Smooth muscle cell (in vitro differentiated cells): ENCODE results near the gene OTP. TPM values are rescaled to one million over a fixed set of nuclear protein-coding genes. Genes with fewer than 3 reads are reported as not detected.
A peak's percentile ranks its signal among the peaks of the same experiment; 100 is the strongest.

Source experiments
- DNase-seq: peaks from one replicate; lab custom pipeline; 2025; ENCODE audit not compliant: unreplicated experiment; lab: John Stamatoyannopoulos, UW
- H2AFZ ChIP-seq: fragments of 200-600 bp; sonication (generic); 2 replicates; pipeline ENCODE4 v1.6.0; 2016; ENCODE audit warnings: antibody characterized with exemption, low read depth, mild to moderate bottlenecking
- H3F3A ChIP-seq: fragments of 200-600 bp; sonication (generic); 2 replicates; pipeline ENCODE4 v1.6.0; 2017; ENCODE audit warnings: antibody characterized with exemption, low read depth
- H3K27ac ChIP-seq: fragments of 200-600 bp; sonication (generic); 2 replicates; pipeline ENCODE4 v1.5.1; 2016; ENCODE audit warnings: low read depth, mild to moderate bottlenecking
- H3K27me3 ChIP-seq: fragments of 200-600 bp; sonication (generic); 2 replicates; pipeline ENCODE4 v1.6.1; 2016; ENCODE audit warnings: low read depth, mild to moderate bottlenecking
- H3K36me3 ChIP-seq: fragments of 200-600 bp; sonication (generic); 2 replicates; pipeline ENCODE4 v1.5.1; 2016; ENCODE audit warnings: low read depth
- H3K4me1 ChIP-seq: fragments of 200-600 bp; sonication (generic); 2 replicates; pipeline ENCODE4 v1.5.1; 2016; ENCODE audit warnings: low read depth
- H3K4me2 ChIP-seq: fragments of 200-600 bp; sonication (generic); 2 replicates; pipeline ENCODE4 v1.6.0; 2016; ENCODE audit warnings: mild to moderate bottlenecking
- H3K4me3 ChIP-seq: fragments of 200-600 bp; sonication (generic); 2 replicates; pipeline ENCODE4 v1.5.1; 2016; ENCODE audit warnings: mild to moderate bottlenecking
- H3K79me2 ChIP-seq: fragments of 200-600 bp; sonication (generic); 2 replicates; pipeline ENCODE4 v1.6.0; 2016; ENCODE audit warnings: low read depth, mild to moderate bottlenecking
- H3K9ac ChIP-seq: fragments of 200-600 bp; sonication (generic); 2 replicates; pipeline ENCODE4 v1.6.0; 2016; ENCODE audit warnings: low read depth
- H3K9me3 ChIP-seq: fragments of 200-600 bp; sonication (generic); replicated peaks from 2 replicates; pipeline ENCODE4 v1.5.1; 2016; ENCODE audit warnings: low read depth
- H4K20me1 ChIP-seq: fragments of 200-600 bp; sonication (generic); 2 replicates; pipeline ENCODE4 v1.6.0; 2016; ENCODE audit warnings: low read depth
- WGBS: methylation state at CpG from one replicate; pipeline ENCODE4 v1.1.7; 2016; ENCODE audit warnings: low lambda C conversion rate; 5-methylcytosine and 5-hydroxymethylcytosine counted together
- polyA plus RNA-seq: library from polyadenylated mRNA; unstranded; fragments of >200 nt; fragmentation: Nextera tagmentation; extraction: Ambion mirVana; gene quantifications from 2 replicates; pipeline ENCODE4 v1.2.1, GENCODE V29; 2016
- total RNA-seq: library from RNA; depleted of rRNA; stranded (reverse); fragments of >200 nt; gene quantifications from 2 replicates; pipeline ENCODE4 v1.2.3, GENCODE V29; 2014
- TF ChIP-seq, protein P1 (sequence below): fragments of 200-600 bp; sonication (generic); IDR thresholded peaks from 2 replicates; pipeline ENCODE4 v1.5.1; 2017; ENCODE audit warnings: borderline replicate concordance, mild to moderate bottlenecking, antibody characterized with exemption; ENCODE audit not compliant: insufficient read depth, poor library complexity, severe bottlenecking

Gene OTP
- total RNA-seq (not detected in 2 replicates), polyA plus RNA-seq (not detected in 2 replicates)

DNA sequence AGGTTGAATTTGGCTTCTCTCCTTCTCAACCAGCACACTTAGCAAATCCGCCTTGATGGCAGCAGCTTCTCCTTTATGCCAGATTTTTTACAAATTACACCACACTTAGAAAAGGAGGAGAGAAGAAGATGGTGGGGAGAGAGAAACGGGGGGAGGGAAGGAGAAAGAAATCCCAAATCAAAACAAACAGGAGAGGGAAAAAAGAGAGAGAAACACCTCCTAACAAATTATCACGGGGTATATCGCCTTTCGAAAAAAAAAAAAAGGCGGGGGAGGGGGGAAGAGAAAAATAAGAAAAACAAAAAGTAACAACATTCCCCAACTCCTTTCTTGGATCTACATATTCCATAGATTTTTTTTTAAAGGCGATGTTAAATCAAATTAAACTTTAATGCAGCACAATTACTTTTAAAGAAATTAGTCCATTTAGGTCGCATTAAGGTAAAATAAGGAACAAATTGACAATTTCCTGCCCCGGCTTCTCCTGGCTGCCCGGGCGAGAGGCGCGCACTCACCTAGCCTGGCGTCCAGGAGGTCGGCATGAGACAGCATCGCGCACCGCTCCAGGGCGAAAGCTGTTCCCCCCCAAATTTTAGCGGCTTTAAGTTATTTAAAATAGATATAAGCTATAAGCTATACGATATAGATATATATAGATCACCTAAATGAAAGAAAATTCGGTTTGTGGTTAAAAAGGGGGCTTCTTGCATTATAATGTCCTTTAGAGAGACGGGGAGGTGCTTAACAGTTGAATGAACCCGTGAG is at the start of gene OTP:
Gene OTP, minus strand, starts transcription at position 716 of the 765 bp plus-strand sequence. Its CDS starts 164 bp downstream, at position 552.
- Histone ChIP-seq H3K4me3 (no peak within 1 kb of the TSS), H3F3A (no peaks in the 10 kb centered on the region), H3K27ac (no peak within 1 kb of the TSS), H3K4me1 (peaks cover 15% of the 10 kb centered on the region), H4K20me1 (no peaks in the 10 kb centered on the region), H3K79me2 (no peaks in the 10 kb centered on the region), H2AFZ (no peak within 1 kb of the TSS), H3K9ac (no peak within 1 kb of the TSS), H3K4me2 (peak within 1 kb of the TSS; percentile 43), H3K9me3 (no peaks in the 10 kb centered on the region), H3K27me3 (peaks cover 100% of the 10 kb centered on the region), H3K36me3 (no peaks in the 10 kb centered on the region)
- WGBS, result 6% methylated on average over 24 of the region's 24 CpGs
- DNase-seq, result no peak
- TF ChIP-seq, protein P1, sequence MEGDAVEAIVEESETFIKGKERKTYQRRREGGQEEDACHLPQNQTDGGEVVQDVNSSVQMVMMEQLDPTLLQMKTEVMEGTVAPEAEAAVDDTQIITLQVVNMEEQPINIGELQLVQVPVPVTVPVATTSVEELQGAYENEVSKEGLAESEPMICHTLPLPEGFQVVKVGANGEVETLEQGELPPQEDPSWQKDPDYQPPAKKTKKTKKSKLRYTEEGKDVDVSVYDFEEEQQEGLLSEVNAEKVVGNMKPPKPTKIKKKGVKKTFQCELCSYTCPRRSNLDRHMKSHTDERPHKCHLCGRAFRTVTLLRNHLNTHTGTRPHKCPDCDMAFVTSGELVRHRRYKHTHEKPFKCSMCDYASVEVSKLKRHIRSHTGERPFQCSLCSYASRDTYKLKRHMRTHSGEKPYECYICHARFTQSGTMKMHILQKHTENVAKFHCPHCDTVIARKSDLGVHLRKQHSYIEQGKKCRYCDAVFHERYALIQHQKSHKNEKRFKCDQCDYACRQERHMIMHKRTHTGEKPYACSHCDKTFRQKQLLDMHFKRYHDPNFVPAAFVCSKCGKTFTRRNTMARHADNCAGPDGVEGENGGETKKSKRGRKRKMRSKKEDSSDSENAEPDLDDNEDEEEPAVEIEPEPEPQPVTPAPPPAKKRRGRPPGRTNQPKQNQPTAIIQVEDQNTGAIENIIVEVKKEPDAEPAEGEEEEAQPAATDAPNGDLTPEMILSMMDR, result no peak

DNA sequence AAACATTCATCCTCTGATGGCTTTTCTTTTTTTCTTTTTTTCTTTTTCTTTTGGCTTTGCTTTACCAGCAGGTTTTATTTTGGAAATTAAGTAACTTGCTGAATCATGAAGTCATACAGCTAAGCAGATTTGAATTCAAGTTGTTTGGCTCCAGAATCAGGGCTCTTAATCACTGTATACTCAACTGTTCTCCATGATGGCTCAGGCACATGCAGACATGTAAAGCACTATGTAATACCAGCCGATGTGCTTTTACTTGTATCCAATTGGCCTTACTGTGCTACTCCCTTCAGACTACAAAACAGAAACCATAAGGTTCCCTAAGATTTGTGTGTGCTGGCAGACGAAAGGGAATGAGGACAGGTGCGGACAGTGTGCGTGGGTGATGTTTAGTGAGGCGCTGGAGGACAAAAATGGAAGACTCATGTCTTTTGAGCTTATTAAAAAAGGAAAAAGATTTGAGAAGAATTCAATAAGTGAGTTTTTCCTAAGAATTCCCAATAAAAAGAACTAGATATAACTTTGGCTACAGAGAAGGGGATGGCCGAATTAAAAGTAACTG is 44.7 kb upstream of the OTP start:
- no peak overlapping the region for H2AFZ ChIP-seq
- no peaks in the 10 kb centered on the region for H3K36me3 ChIP-seq
- no peaks in the 10 kb centered on the region for H3K27me3 ChIP-seq
- H3K4me3 ChIP-seq, result no peak overlapping the region
- no peak for DNase-seq
- no peak overlapping the region for H3K9ac ChIP-seq
- H3K27ac ChIP-seq, result no peak overlapping the region
- H3K9me3 ChIP-seq, result no peaks in the 10 kb centered on the region
- no peaks in the 10 kb centered on the region for H4K20me1 ChIP-seq
- H3K4me1 ChIP-seq, result peaks cover 4% of the 10 kb centered on the region
- 94% methylated on average over 6 of the region's 6 CpGs for WGBS
- H3F3A ChIP-seq, result peaks cover 3% of the 10 kb centered on the region
- no peak overlapping the region for H3K4me2 ChIP-seq
- TF ChIP-seq, protein P1, result no peak
- H3K79me2 ChIP-seq, result no peaks in the 10 kb centered on the region

DNA sequence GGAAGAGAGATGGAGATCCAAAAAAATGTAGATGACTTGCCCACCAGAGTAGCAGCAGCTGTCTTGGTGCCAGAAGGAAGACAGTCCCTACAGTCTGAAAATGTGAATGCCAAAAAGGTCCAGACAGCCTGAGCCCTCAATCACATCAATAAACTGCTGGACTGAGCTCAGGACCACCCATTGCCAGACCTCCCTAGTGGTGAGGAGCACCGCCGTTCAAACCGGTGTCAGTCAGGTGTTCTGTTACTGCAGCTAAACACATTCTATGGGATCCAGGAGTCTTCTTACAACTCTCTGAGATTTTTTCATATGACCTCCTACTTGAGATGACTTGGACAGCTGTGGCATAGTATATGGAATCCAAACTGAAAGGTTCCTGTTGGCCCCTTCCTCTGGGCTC is 32.0 kb upstream of the OTP start:
- H3K4me2 ChIP-seq, result no peak overlapping the region

More for the DNA sequence above, 32.0 kb upstream of the OTP start:
- TF ChIP-seq, protein P1, result no peak
- H2AFZ ChIP-seq, result no peak overlapping the region
- no peak overlapping the region for H3K27ac ChIP-seq
- no peak overlapping the region for H3K9ac ChIP-seq
- H3K27me3 ChIP-seq, result peaks cover 23% of the 10 kb centered on the region
- no peak for DNase-seq
- H3K36me3 ChIP-seq, result no peaks in the 10 kb centered on the region
- no peaks in the 10 kb centered on the region for H4K20me1 ChIP-seq
- H3K79me2 ChIP-seq, result no peaks in the 10 kb centered on the region
- no peak overlapping the region for H3K4me3 ChIP-seq
- H3F3A ChIP-seq, result no peaks in the 10 kb centered on the region
- no peaks in the 10 kb centered on the region for H3K4me1 ChIP-seq
- no peaks in the 10 kb centered on the region for H3K9me3 ChIP-seq
- WGBS, result 76% methylated on average over 3 of the region's 3 CpGs
